SW 1271 (cell line): ENCODE results near the gene MYOZ1.
"Not testable (repeated sequence)": the region's sequence is repeated elsewhere in the genome, so short reads cannot be mapped to it uniquely, and the experiment has no call there.

Source experiments
- DNase-seq, 2 experiments: peaks; one replicate each; lab custom pipeline; 2025; lab: John Stamatoyannopoulos, UW

Gene MYOZ1, protein sequence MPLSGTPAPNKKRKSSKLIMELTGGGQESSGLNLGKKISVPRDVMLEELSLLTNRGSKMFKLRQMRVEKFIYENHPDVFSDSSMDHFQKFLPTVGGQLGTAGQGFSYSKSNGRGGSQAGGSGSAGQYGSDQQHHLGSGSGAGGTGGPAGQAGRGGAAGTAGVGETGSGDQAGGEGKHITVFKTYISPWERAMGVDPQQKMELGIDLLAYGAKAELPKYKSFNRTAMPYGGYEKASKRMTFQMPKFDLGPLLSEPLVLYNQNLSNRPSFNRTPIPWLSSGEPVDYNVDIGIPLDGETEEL

GRCh38 chr10:73641328-73642060 lies at the start of gene MYOZ1:
Gene MYOZ1, minus strand, starts transcription at chr10:73641474. Its CDS starts 1,457 bp downstream, at chr10:73640017.
- no peak for DNase-seq

DNA sequence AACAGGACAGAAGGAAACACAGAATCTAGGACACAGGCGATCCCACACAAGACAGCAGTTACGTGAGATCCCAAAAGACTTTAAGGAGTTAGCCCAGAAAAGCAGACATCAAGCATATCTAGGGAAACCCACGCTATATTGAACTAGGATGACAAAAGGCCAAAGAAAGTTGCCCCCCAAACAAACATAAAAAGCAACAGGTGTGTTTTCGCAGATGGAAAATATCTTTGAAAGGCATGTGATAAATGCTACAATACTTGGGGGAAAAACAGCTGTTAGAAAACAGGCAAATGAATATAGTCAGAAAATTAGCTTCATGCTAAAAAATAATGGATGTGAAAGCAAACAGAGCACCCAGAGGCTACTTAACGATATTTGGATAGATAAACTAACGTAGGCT lies 49.5 kb upstream of the MYOZ1 start:
- not testable (repeated sequence) for DNase-seq

- not testable (repeated sequence) for DNase-seq
Observed at GRCh38 chr10:73689596-73689995, 48.3 kb upstream of the MYOZ1 start.

DNA sequence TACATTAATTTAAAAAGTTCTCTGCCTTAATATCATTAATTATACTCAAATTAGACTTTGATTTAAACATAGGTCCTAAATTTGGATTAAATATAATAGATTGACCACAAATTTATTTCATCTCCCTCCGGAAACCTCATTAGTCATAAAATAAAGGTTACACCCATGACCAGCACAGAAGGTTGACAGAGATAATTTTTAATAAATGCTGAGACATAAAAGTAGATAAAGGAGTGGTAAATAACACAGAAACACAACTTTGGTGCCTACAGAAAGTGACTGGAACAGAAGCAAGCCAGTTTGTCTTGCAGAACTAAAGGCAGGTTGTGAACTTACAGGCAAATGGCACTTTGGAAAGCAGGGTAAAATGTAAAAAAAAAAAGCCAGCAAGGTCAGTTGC lies 46.4 kb upstream of the MYOZ1 start:
- not testable (repeated sequence) for DNase-seq

DNA sequence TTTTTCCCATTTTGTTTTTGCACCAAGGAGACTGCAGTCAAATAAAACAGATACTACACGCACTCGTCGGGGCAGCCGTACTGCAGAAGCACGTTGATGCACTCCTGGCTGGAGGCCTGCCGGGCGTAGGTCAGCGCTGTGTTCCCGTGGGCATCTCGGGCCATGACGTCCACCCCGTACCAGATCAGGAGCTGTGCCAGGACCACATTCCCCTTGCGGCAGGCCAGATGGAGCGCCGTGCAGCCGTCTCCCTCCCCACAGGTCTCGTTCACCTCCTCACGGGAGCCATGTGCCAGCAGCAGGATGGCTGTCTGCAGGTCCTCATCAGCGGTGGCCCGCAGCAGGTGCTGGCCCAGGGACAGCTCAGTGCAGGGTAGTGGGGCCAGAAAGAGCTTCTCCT lies 33.3 kb upstream of the MYOZ1 start:
- DNase-seq: not testable (repeated sequence)

DNA sequence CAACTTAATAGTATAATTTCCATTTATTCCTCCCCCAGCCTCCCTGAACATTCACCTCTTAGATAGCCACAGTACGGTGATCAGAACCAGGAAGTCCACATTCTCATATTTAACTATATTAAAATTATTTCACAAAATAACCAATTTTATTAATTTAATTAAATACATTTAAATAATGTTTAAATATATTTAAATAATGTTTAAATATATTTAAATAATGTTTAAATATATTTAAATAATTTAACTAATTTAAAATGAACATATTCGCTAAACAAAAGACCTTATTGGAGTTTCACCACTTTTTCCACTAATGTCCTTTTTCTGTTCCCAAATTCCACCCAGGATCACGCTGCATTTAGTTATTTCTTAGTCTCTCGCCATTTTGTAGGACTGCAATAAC lies 27.1 kb upstream of the MYOZ1 start:
- DNase-seq: not testable (repeated sequence)

GRCh38 chr10:73666153-73666809 lies 25.0 kb upstream of the MYOZ1 start:
- not testable (repeated sequence) for DNase-seq

GRCh38 chr10:73665581-73665980 lies 24.3 kb upstream of the MYOZ1 start:
- not testable (repeated sequence) for DNase-seq

DNA sequence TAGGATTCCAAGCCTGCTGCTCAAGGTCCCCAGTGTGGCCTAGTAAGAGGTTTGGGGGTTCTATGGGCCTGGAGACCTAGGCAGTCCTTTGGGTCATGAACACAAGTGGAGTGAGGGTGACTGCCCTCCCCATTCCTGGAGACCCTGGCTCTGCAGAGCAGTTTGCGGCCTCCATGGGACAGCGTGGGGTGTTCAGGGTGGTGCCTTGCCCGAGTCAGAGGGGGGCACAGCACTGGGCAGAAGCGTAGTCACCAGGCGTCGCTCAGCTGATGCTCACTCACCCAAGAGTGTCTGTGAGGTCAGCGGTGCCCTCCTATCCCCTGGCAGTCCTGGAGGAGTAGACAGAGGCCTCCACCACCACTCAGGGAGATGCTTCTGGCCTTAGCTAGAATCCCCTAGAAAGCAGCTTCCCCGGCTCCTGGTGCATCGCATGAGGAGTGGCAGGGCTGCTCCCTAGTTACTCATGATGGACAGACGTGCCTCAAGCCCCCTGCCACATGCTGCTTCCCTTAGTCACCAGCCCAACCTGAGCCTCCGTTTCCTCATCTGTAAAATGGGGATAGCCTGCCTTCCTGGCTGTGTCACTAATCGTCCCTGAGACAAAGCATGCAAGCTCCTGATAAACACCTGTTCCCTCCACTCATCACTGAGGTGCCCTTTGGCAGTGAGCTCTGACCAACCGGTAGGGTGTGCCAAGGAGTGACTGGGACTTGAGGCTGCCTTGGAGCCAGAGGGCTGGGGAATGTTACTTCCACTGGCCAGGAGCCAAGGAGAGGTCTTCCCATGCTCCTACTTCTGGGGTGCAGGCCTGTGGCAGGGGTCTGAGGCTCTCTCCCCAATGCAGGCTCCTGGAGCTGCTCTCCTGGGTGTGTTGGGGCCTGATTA lies 23.1 kb upstream of the MYOZ1 start:
- DNase-seq: not testable (repeated sequence)

GRCh38 chr10:73663621-73664020 lies 22.3 kb upstream of the MYOZ1 start:
- not testable (repeated sequence) for DNase-seq

GRCh38 chr10:73662705-73663104 lies 21.4 kb upstream of the MYOZ1 start:
- not testable (repeated sequence) for DNase-seq

GRCh38 chr10:73655990-73656298 lies 14.7 kb upstream of the MYOZ1 start, which contains the start of gene SYNPO2L:
Gene SYNPO2L, minus strand, starts transcription at chr10:73656029. Its CDS starts 107 bp downstream, at chr10:73655922.
- DNase-seq: no peak

GRCh38 chr10:73655257-73655989 lies 14.1 kb upstream of the MYOZ1 start:
- DNase-seq: no peak

DNA sequence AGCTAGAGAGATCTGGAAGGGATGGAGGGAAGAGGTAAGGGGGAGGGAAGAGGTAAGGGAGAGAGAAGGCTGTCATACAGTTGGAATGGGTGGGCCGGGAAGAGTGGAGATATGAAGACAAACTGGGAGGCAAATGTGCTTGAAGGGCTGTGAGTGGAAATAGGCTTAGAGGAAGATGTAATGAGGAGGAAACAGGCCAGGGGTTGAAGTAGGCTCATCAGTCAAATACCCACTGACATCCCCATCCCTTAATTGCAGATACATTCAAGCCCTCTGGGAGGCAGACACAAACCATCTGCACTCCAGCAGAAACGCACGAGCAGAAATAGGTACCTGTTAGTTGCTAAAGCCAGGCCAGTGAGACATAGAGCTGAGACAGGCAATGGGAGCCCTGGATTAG lies 12.4 kb upstream of the MYOZ1 start:
- no peak for DNase-seq

DNA sequence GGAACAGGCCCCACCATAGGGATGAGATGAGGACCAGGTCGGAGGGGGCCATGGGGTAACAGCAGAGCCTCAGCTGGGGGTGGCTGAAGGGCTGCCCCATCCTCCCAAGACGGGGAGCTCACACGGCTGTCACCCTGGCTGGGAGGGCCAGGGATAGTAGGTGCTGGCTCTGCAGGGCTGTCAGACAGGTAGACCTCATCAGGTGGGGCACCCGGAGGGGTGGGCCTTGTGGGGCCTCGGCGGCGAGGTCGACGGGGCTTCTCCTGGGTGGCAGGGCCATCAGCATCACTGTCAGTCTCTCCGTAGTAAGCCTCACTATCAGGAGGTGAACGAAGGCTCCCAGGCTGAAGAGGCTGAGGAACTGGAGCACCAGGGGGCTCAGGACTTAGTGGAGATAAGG lies 11.9 kb upstream of the MYOZ1 start:
- DNase-seq: no peak

- DNase-seq: no peak
Observed at GRCh38 chr10:73650537-73651331, 9.5 kb upstream of the MYOZ1 start.

- DNase-seq: no peak
Observed at GRCh38 chr10:73649876-73650536, 8.7 kb upstream of the MYOZ1 start.

GRCh38 chr10:73648975-73649829 lies 7.9 kb upstream of the MYOZ1 start:
- DNase-seq: no peak
